Measurements from ENCODE around the gene PYGO1.

The PYGO1 gene

DNA sequence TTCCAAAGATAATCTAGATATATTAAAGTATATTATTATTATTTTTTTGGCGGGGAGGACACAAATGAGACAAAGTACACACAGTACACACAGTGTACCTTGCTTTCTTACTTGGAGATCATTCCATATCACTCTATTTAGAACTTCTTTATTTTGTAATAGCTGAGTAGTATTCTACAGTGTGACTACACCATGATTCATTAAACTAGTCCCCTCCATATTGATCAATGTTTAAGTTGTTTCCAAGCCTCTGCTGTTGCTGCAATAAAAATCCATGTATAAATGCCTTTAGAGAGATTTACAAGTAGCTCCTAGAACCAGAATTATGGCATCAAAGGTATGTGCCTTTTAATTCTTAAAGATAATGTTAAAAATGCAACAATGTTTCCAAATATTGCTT lies 38.8 kb downstream of the PYGO1 start:
- no peak for DNase-seq (ENCODE audit: low read depth)
- H3K4me3 ChIP-seq (ENCODE audit: low read depth, low read length) = no peak overlapping the region
- TF ChIP-seq POLR2A (IDR thresholded peaks at IDR 0.05; ENCODE audit: extremely low read depth, insufficient read length) (no peak), MYC (IDR thresholded peaks at IDR 0.05; ENCODE audit: low read depth, low read length) (no peak)
- TF ChIP-seq, protein P1, sequence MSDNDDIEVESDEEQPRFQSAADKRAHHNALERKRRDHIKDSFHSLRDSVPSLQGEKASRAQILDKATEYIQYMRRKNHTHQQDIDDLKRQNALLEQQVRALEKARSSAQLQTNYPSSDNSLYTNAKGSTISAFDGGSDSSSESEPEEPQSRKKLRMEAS (IDR thresholded peaks at IDR 0.05; ENCODE audit: low read depth, low read length) = no peak
- TF ChIP-seq, protein P2, sequence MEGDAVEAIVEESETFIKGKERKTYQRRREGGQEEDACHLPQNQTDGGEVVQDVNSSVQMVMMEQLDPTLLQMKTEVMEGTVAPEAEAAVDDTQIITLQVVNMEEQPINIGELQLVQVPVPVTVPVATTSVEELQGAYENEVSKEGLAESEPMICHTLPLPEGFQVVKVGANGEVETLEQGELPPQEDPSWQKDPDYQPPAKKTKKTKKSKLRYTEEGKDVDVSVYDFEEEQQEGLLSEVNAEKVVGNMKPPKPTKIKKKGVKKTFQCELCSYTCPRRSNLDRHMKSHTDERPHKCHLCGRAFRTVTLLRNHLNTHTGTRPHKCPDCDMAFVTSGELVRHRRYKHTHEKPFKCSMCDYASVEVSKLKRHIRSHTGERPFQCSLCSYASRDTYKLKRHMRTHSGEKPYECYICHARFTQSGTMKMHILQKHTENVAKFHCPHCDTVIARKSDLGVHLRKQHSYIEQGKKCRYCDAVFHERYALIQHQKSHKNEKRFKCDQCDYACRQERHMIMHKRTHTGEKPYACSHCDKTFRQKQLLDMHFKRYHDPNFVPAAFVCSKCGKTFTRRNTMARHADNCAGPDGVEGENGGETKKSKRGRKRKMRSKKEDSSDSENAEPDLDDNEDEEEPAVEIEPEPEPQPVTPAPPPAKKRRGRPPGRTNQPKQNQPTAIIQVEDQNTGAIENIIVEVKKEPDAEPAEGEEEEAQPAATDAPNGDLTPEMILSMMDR (IDR thresholded peaks at IDR 0.05; ENCODE audit: low read depth, low read length) = no peak

DNA sequence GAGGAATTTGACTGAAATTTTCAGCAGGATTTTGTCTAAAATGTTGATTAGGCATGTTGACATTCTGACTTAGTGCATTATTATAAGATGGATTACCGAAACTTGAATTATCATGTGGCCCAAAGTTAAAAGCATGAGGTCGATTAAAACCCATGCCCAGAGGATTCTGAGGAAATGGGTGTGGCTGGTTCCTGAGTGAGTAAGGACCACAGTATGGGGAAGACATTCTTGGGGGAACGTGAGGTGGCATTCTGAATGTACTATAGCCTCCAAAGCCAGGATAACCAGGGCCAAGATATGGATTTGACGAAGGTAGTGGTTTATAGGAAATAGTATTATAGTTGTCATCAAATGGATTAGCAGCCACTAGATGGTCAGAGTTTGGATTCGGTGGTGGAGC lies 41.4 kb downstream of the PYGO1 start:
- TF ChIP-seq, protein P2 (IDR thresholded peaks at IDR 0.05; ENCODE audit: low read depth, low read length) = no peak
- TF ChIP-seq, protein P1 (IDR thresholded peaks at IDR 0.05; ENCODE audit: low read depth, low read length) = no peak
- TF ChIP-seq POLR2A (IDR thresholded peaks at IDR 0.05; ENCODE audit: extremely low read depth, insufficient read length) (no peak), MYC (IDR thresholded peaks at IDR 0.05; ENCODE audit: low read depth, low read length) (no peak)
- H3K4me3 ChIP-seq (ENCODE audit: low read depth, low read length) = no peak overlapping the region
- no peak for DNase-seq (ENCODE audit: low read depth)

DNA sequence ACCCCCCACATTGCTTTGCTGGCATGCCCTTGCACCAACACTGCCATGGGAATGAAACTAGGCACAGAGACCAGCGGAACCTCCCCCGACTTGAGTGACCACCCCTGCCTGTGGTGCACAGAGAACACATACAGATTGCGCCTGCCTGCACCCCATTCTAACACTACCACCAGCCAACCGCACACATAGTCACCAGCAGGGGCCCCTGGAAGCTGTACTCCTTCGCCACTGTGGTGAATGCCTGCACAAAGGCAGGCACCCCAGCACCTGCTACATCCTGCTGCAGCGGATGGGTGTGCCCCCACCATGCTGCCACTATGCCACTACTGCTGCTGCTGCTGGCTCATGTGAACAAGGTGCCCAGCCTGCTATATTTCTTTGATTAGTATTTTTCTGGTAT lies 52.7 kb downstream of the PYGO1 start:
- H3K4me3 ChIP-seq (ENCODE audit: low read depth, low read length) = no peak overlapping the region
- TF ChIP-seq, protein P1 (IDR thresholded peaks at IDR 0.05; ENCODE audit: low read depth, low read length) = no peak
- no peak for TF ChIP-seq POLR2A (IDR thresholded peaks at IDR 0.05; ENCODE audit: extremely low read depth, insufficient read length)
- TF ChIP-seq, protein P2 (IDR thresholded peaks at IDR 0.05; ENCODE audit: low read depth, low read length) = no peak
- no peak for TF ChIP-seq MYC (IDR thresholded peaks at IDR 0.05; ENCODE audit: low read depth, low read length)
- no peak for DNase-seq (ENCODE audit: low read depth)

DNA sequence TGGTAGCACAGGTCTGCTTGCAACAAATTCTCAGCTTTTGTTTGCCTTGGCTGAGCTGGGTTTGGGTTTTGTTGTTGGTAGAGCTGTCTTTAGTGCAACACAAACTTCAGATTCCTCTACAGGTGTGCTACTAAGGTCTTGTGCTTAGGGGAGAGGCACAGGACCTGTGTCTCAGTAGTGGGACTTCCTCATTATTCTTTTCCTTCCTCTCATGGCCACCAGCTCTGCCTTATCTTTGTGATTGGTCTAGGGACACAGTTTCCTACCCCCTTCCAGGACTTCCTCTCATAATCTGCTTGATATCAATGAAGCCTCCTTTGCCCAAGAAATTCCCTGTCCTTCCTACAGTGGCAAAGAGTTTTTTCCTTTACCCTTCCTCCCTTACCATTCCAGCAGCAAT lies 55.2 kb downstream of the PYGO1 start:
- TF ChIP-seq, protein P1 (IDR thresholded peaks at IDR 0.05; ENCODE audit: low read depth, low read length) = no peak
- TF ChIP-seq MYC (IDR thresholded peaks at IDR 0.05; ENCODE audit: low read depth, low read length) (no peak), POLR2A (IDR thresholded peaks at IDR 0.05; ENCODE audit: extremely low read depth, insufficient read length) (no peak)
- TF ChIP-seq, protein P2 (IDR thresholded peaks at IDR 0.05; ENCODE audit: low read depth, low read length) = no peak
- no peak for DNase-seq (ENCODE audit: low read depth)
- no peak overlapping the region for H3K4me3 ChIP-seq (ENCODE audit: low read depth, low read length)

DNA sequence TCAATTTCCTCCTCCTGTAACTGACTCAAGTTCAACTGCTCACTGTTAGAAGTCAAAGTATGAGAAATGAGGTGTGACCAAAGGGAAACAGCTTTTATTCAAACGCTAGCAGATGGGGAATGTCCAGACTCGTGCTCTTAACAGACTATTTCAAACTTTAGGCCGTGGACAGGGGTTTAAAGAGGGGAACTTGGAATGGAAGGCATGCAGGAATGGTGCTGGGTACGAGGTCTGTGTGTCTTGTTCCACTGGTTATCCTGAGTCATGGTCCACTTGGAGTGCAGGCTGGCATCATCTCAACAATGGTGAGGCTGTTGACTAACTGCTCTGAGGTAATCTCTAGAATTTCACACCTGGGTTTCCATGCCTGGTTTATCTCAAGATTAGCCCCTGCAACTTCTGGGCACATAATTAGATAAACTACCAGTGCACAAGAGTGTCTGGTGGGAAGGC lies 57.3 kb downstream of the PYGO1 start:
- no peak for TF ChIP-seq MYC (IDR thresholded peaks at IDR 0.05; ENCODE audit: low read depth, low read length)
- TF ChIP-seq, protein P2 (IDR thresholded peaks at IDR 0.05; ENCODE audit: low read depth, low read length) = no peak
- no peak for TF ChIP-seq POLR2A (IDR thresholded peaks at IDR 0.05; ENCODE audit: extremely low read depth, insufficient read length)
- TF ChIP-seq, protein P1 (IDR thresholded peaks at IDR 0.05; ENCODE audit: low read depth, low read length) = no peak
- DNase-seq (ENCODE audit: low read depth) = no peak
- no peak overlapping the region for H3K4me3 ChIP-seq (ENCODE audit: low read depth, low read length)
